ENCODE results near the gene POLD1. TPM values are rescaled to one million over a fixed set of nuclear protein-coding genes. Genes with fewer than 3 reads are reported as not detected.

The POLD1 gene
- total and polyA plus RNA-seq, 2 of the 13 experiments (the other 11 are each of a cell fraction or from before 2014, with no cell fraction given) = 17.4 to 54.0 TPM

DNA sequence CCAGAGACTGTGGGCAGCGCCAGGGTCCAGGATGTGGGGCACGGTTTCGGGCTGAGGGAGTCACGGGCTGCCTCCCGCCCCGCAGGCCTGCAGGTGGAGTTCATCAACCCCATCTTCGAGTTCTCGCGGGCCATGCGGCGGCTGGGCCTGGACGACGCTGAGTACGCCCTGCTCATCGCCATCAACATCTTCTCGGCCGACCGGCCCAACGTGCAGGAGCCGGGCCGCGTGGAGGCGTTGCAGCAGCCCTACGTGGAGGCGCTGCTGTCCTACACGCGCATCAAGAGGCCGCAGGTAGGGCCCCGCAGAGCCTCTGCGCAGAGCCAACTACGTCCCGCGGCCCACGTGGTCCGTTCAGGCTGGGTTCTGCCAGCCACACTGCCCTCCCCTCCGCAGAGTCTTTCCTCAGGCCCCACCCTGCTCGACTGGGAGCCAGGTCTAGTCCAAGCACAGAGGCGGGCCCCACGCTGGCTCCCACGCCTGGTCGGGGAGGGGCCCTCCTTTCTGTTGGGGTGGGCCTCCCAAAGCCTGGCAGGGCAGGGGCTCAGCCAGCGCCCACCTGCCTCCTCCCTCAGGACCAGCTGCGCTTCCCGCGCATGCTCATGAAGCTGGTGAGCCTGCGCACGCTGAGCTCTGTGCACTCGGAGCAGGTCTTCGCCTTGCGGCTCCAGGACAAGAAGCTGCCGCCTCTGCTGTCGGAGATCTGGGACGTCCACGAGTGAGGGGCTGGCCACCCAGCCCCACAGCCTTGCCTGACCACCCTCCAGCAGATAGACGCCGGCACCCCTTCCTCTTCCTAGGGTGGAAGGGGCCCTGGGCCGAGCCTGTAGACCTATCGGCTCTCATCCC lies 2.0 kb upstream of the POLD1 start:
- ATAC-seq (no peak), DNase-seq (ENCODE audit: low spot score) (no peak), FAIRE-seq (no peak)
- peaks cover 22% of the 10 kb centered on the region for H3K4me1 ChIP-seq (ENCODE audit: insufficient read depth, low read length)
- H3K4me2 ChIP-seq (ENCODE audit: low read depth, low read length) = no peak overlapping the region
- ChIA-PET POLR2A (no interaction called here), CTCF (ENCODE audit: low intra/inter-chr PET ratio, low total read pairs) (no interaction called here)
- no TSS peak for BruUV-seq (replicated peaks)
- no peak overlapping the region for H3K9ac ChIP-seq (ENCODE audit: insufficient read depth, low read depth, low read length)
- TF ChIP-seq RBFOX2 (IDR thresholded peaks at IDR 0.05; ENCODE audit: low read depth, low read length) = peak; percentile 61; the same call in 1 of the 2 replicates
- TF ChIP-seq ZFP36L1 (CRISPR knock-in tag; IDR thresholded peaks at IDR 0.05) = no peak
- peak; percentile 42 for TF ChIP-seq AGO2 (optimal IDR thresholded peaks at IDR 0.05; ENCODE audit: low read depth, low read length)
- TF ChIP-seq SAP130 (CRISPR knock-in tag; IDR thresholded peaks at IDR 0.05; ENCODE audit: low read depth) = no peak
- in situ Hi-C loops (cut with HindIII; ENCODE audit: extremely low pct_ligation_motif_present, low pct_unique_long_range_greater_than_20kb) = no loop called here
- no peak overlapping the region for H3K4me3 ChIP-seq (replicated peaks in 1 of 3; ENCODE audit: insufficient read depth in 1 of 3, low read depth in 2 of 3, low read length in 3 of 3)
- H3K36me3 ChIP-seq (replicated peaks in 1 of 2; ENCODE audit: control insufficient read depth in 1 of 2, insufficient read depth in 2 of 2, low read length in 2 of 2) = peaks cover 19 to 38% of the 10 kb centered on the region in 2 experiments; a peak in 4 of 5 replicates
- no peaks in the 10 kb centered on the region for H3K27me3 ChIP-seq (ENCODE audit: control insufficient read depth in 1 of 2, insufficient read depth in 2 of 2, low read length in 2 of 2)
- intact Hi-C loops (cut with micrococcal nuclease; ENCODE audit: unreplicated experiment) = no loop called here
- WGBS (ENCODE audit: low lambda C conversion rate) = 97% methylated on average over 26 of the region's 58 CpGs
- peaks cover 22% of the 10 kb centered on the region for H3K79me2 ChIP-seq (ENCODE audit: insufficient read depth, low read length)
- H4K20me1 ChIP-seq (ENCODE audit: insufficient read depth, low read length) = no peaks in the 10 kb centered on the region
- H2AFZ ChIP-seq (ENCODE audit: low read length) = no peak overlapping the region
- H3K9me3 ChIP-seq (ENCODE audit: low read length) = no peaks in the 10 kb centered on the region
- no peak overlapping the region for H3K27ac ChIP-seq (ENCODE audit: extremely low read length, insufficient read depth, low read length)

DNA sequence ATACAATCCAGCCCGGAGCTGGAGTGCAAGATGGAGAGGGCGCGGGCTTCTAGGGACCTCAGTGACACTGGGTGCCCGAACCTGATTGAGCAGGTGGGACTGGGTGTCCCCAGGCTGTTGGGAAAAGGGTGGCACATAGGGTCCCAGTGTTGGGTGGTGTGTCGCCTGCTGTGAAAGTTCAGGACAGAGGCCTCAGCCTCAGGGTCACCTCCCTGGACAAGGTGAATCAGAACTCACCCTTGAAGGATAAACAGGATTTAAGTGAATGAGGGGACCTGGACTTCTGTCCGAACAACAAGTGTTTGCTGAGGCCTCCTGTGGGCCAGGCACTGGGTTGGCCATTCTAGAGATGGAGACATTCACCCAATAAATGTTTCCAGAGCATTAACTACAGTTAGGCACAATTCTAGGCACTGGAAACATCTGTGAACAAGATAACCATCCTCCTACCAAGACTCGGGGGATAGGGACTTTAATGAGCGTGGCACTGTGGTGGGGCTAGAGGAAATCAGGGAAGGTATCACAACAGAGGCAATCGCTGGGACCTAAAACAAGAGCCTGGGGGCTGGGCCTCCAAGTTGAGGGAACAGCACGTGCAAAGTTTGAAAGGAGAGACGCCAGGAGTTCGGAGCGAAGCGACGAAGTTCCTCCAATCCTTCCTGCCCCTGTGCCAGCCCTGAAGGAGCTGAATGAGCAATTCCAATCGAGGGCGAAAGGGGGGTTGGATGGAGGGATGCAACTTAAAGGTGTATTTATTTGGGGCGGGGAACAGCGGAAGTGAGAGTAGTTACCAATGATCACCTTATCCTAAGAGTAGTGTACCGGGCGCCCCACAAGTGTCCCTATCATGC lies 921 bp upstream of the POLD1 start:
- Histone ChIP-seq H3K36me3 (replicated peaks in 1 of 2; ENCODE audit: control insufficient read depth in 1 of 2, insufficient read depth in 2 of 2, low read length in 2 of 2) (peaks cover 18 to 36% of the 10 kb centered on the region in 2 experiments), H3K4me3 (replicated peaks in 1 of 3; ENCODE audit: insufficient read depth in 1 of 3, low read depth in 2 of 3, low read length in 3 of 3) (peak overlapping the region in 2 of 3 experiments; percentile 48 to 78; a peak in 4 of 6 replicates), H3K9me3 (ENCODE audit: low read length) (no peaks in the 10 kb centered on the region), H3K9ac (ENCODE audit: insufficient read depth, low read depth, low read length) (peak overlapping the region; percentile 50), H2AFZ (ENCODE audit: low read length) (no peak overlapping the region), H3K4me2 (ENCODE audit: low read depth, low read length) (peak overlapping the region; percentile 97), H3K79me2 (ENCODE audit: insufficient read depth, low read length) (peaks cover 29% of the 10 kb centered on the region), H3K27me3 (ENCODE audit: control insufficient read depth in 1 of 2, insufficient read depth in 2 of 2, low read length in 2 of 2) (no peaks in the 10 kb centered on the region), H4K20me1 (ENCODE audit: insufficient read depth, low read length) (no peaks in the 10 kb centered on the region), H3K4me1 (ENCODE audit: insufficient read depth, low read length) (peaks cover 22% of the 10 kb centered on the region), H3K27ac (ENCODE audit: extremely low read length, insufficient read depth, low read length) (peak overlapping the region; percentile 29)
- no peak for FAIRE-seq
- BruUV-seq (replicated peaks) = no TSS peak
- intact Hi-C loops (cut with micrococcal nuclease; ENCODE audit: unreplicated experiment) = no loop called here
- POLR2A ChIA-PET = interaction anchor here (1.0 to 1.7 kb wide), 8 partner anchors 7 to 422 kb away, joined by 3 to 12 read pairs (median 6); partner anchors contain the start of genes JOSD2, KCNC3 and NR1H2
- CTCF ChIA-PET (ENCODE audit: low intra/inter-chr PET ratio, low total read pairs) = no interaction called here
- ATAC-seq = no peak
- no peak for DNase-seq (ENCODE audit: low spot score)
- 94% methylated on average over 21 of the region's 21 CpGs for WGBS (ENCODE audit: low lambda C conversion rate)
- in situ Hi-C loops (cut with HindIII; ENCODE audit: extremely low pct_ligation_motif_present, low pct_unique_long_range_greater_than_20kb) = no loop called here
- TF ChIP-seq ZNF724P (CRISPR knock-in tag; IDR thresholded peaks at IDR 0.05; ENCODE audit: borderline replicate concordance) = no peak
- TF ChIP-seq ZNF30 (CRISPR knock-in tag; IDR thresholded peaks at IDR 0.05) = no peak
- TF ChIP-seq PAX8 (CRISPR knock-in tag; IDR thresholded peaks at IDR 0.05; ENCODE audit: borderline replicate concordance) = no peak
- TF ChIP-seq ZNF556 (CRISPR knock-in tag; IDR thresholded peaks at IDR 0.05; ENCODE audit: borderline replicate concordance) = no peak
- no peak for TF ChIP-seq THAP11 (CRISPR knock-in tag; IDR thresholded peaks at IDR 0.05)
- 0 out of 2 replicates have a peak, but pooled peaks have one; percentile 6 for TF ChIP-seq HOXA9 (CRISPR knock-in tag; IDR thresholded peaks at IDR 0.05; ENCODE audit: borderline replicate concordance)
- TF ChIP-seq, protein P1, sequence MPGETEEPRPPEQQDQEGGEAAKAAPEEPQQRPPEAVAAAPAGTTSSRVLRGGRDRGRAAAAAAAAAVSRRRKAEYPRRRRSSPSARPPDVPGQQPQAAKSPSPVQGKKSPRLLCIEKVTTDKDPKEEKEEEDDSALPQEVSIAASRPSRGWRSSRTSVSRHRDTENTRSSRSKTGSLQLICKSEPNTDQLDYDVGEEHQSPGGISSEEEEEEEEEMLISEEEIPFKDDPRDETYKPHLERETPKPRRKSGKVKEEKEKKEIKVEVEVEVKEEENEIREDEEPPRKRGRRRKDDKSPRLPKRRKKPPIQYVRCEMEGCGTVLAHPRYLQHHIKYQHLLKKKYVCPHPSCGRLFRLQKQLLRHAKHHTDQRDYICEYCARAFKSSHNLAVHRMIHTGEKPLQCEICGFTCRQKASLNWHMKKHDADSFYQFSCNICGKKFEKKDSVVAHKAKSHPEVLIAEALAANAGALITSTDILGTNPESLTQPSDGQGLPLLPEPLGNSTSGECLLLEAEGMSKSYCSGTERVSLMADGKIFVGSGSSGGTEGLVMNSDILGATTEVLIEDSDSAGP (CRISPR knock-in tag; IDR thresholded peaks at IDR 0.05; ENCODE audit: borderline replicate concordance) = no peak
- TF ChIP-seq ISX (CRISPR knock-in tag; conservative IDR thresholded peaks at IDR 0.05) = no peak
- no peak for TF ChIP-seq STAT5B (CRISPR knock-in tag; IDR thresholded peaks at IDR 0.05)
- no peak for TF ChIP-seq ZFY (CRISPR knock-in tag; IDR thresholded peaks at IDR 0.05)

All from HepG2 (cell line).